ENCODE measurements around the gene CIB4.

Gene CIB4

DNA sequence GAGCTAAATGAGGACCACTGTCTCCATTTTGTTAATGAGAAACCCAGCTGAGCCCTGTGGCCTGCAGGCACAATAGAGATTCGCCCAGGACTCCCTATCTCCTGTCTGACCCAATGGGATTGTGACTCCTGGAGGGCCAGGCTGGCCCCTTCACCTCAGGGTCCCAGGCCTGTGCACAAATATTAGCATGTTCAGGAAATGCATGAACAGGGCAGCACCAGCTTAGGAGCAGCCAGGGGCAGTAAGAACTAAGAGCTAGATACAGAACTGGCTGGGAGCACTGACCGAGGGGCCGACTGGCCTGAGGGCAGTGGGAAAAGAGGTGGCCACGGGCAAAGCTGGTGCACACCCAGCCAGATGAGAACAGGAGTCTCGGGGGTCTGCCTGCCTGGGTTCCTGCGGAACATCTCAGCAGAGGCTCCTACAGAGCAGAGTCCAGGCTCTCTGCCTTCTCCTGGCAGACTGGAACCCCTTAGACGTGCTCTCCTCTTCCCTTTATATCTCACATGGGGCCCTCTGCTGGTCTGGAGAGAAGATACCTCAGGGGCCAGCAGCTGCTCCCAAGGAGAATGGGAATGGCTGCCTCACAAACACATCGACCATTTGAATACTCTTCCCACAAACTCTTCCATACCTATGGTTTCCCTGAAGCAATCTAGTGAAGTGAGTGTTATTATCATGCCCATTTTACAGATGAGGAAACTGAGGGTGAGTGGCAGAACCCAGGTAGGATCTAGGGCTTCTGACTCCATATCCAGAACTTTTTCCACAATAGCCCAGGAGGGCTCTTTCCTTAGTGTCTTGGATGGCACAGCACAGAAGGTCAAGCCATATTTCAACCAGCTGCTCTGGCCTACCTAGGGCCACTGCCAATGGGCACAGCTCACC lies 85.7 kb downstream of the CIB4 start:
- no peak for DNase-seq (ENCODE audit: low read depth in 1 of 2, low spot score in 1 of 2)

DNA sequence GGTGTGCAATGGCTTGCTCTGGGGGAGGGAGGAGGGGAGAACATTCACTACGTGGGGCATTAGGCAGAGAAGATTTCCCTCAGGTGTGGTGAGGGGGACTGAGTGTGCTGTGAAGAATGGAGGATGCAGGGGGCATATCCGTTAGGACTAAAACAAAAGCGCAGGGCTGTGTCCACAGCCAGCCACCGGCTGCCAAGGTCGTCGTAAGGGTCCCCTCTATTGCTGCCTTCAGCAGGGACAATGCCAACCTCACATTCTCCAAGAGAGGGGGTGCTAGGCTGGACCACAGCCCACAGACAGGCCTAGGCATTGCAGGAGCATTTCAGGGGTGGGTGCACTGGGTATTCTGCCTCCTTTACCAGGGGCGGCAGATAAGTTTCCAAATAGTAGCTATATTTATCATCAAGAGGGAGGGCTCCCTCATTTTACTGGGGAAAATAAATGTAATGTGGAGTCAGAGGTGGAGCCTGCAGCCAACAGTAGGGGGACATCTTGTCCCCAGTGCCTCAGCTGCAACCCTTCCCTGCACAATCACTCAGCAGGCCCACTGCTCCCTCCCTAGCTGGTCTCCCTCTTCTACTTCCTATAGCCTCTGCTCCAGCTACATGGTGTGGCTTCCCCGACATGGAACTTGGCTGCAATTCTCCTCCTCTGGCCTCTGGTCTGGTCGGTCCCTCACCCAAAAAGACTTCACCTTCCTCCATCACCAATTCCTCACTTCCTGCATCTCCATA lies 88.4 kb downstream of the CIB4 start:
- DNase-seq (ENCODE audit: low read depth in 1 of 2, low spot score in 1 of 2): no peak

DNA sequence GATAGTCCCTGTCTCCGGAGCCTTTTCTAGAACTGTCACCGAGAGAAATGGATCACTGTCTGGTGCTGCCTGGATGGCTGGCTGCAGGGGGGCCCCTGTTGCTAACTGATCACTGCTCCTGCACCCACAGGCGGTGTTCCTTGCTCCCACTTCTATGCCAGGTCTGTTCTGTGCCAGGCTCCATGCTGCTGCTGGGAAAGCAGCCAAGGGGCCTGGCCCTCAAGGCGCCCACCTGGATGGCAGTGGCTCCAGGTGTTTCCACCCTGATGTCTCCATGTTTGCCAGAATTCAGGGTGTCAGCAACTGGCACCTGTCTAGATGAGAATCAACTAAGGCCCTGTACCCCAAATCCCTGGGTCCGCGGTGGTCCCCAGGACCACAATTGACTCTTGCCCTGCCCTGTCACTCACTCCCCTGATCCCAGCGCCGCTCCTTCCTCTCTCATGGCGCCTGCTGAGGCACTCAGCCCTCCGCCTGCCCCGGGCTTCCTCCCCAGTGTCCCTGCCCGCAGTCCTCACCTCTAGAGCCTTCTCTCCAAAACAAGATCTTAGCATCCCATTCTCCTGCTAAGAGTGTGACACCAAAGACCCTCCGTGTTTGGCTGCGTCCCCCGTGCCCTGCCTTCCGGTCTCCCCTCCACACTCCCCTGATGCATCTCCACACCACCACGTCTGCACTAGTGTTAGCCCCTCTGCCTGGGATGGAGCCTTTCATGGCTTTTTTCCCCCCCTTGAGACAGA lies 90.7 kb downstream of the CIB4 start:
- no peak for DNase-seq (ENCODE audit: low read depth in 1 of 2, low spot score in 1 of 2)

DNA sequence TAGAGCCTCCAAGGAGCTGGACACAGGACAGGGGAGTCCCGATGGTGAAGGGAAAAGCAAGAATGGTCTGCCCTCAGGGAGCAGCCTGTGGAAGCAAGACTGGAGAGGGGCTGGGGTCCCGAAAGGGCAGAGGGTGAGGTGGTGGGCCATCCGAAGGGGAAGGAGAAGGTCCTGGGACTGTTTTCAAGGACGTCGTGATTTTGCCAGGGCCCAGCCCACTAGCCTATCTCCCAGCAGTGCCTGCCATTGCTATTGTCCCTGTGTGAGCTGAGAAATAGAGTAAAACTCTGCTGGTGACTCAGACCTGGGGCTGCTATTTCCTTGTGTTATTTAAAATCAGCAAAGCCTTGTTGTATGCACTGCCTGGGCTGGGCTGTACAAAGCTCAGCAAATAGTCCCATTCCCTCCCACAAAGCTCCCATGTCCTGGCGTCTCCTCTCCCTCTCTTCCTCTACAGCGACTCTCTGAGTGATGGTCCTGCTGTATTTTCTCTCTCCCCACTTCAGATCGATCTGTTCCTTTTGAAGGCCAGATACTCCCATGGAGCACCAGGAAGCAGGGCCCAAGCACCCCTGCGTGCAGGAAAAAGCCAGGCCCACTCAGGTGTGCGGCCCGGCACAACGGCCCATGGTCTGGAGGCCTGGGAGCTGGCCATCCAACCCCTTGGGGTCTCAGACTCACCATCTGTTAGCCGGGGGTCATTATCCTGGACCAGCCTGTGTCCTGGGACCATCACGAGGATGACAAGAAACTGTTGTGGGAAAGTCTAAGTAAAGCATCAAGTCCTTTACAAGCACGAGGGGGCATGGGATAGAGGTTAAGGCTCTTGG lies 98.3 kb downstream of the CIB4 start:
- DNase-seq (ENCODE audit: low read depth in 1 of 2, low spot score in 1 of 2): no peak

DNA sequence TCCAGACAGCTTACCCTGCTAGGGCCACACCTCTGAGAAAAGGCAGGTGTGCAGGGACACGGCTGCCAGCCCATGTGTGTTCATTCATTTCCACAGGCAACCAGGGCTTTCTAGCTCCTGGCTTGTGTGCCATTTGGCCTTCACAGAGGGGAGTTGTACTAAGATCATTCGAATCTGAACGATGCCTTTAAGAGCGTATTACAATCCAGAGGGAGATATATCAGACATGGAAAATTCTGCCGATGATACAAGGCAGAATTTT lies 99.0 kb downstream of the CIB4 start:
- no peak for DNase-seq (ENCODE audit: low read depth in 1 of 2, low spot score in 1 of 2)

DNA sequence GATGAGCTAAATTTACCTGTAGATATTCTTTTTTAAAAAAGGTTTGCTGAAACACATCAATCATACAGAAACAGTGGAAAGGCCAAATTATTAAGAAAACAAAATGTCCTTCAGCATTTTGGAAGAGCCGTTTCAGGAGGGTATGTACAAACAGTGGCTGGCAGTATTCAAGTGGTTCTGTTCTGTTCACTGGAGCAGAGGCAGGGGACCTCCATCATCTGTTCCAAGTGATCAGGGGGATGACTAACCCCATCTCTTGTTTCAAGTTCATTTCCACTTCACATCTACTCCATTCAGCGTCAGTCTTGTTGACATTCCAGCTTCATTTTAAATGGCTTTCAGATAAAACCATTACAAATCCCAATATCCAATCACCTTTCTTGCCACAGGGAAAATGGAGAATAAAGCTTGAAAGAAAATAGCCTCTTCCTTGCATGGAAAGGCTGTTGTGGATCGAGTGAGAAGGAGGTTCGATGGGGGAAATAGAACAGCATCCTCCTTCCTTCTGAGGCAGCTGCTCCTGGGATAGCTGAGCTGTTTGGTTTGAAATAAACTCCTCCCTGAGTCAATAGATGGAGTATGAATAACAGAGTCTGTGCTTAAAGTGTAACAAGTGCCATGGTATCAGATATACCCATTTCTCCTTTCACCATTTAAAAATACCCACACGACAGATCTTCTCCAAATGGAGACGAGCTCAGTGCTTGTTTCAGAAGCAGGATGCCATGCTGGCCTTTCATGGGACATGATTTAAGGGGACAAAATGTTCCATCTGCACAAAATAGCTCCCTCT lies 99.6 kb downstream of the CIB4 start:
- DNase-seq (ENCODE audit: low read depth in 1 of 2, low spot score in 1 of 2): no peak

DNA sequence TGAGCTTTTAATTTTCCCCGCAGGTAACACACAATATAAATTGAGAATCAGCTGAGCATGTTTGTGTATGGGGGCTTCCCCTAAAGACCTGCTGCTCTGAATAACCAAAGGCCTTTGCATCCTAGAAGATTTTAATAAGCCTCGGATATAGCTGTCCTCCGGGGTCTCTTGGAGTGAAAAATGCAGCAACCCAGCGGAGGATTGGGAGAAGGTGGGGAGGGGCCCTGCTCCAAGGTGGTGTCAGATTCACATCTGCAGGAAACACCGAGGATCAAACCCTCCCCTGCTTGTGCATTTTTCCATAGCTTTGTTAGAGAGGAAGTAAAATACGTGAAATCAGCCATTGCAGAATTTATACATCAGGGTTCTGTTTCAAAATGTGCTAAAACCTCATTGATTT lies 100.2 kb downstream of the CIB4 start:
- DNase-seq (ENCODE audit: low read depth in 1 of 2, low spot score in 1 of 2): no peak

DNA sequence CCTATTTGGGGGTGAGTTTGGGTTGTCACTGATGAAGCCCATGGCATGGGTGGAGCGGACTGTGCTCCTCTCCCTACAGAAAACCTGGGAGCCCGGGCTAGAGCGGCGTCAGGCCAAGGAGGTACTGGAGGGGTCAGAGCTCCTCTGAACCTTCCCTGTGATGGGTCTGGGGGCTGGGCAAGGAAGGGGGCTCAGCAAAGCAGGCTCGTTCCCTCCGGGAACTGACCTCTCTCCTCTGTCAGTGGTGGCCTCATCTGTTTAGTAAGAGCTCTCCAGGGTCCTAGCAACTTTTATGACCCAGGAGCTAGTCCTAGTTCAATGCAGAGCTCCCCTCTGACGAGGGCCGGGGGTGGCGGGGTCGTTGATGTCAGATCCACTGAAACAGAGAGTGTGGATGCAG lies 100.9 kb downstream of the CIB4 start:
- no peak for DNase-seq (ENCODE audit: low read depth in 1 of 2, low spot score in 1 of 2)

DNA sequence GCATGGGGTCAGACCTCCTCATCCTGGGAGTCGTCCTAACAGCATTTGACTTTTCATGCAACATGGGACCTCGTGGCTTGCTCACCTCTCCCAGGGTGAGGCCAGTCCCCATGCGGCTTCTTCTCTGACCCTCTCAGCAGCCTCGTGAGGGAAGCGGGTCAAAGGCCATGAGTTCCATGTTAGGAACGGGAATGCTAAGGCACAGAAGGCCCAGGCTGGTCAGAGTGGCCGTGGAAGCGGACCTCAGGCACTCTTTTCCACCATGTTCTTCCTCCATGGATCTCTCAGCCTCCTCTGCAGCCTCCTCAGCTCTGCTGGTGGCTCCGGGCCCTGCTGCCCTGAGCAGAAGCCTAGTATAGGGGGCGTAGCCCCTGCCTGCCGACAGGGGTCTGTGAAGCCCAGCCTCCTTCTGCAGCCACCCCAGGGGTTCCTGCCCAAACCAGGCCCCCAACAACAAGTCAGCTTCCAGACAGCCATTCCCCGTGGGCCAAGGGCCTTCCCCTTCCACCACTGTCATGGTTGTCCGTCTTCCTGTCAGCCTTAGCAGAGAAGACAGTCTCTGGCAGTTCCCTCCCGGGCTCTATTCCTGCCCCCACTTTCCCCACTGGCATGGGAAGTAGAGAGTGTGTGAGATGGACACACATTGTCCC lies 103.2 kb downstream of the CIB4 start:
- DNase-seq (ENCODE audit: low read depth in 1 of 2, low spot score in 1 of 2): no peak

DNA sequence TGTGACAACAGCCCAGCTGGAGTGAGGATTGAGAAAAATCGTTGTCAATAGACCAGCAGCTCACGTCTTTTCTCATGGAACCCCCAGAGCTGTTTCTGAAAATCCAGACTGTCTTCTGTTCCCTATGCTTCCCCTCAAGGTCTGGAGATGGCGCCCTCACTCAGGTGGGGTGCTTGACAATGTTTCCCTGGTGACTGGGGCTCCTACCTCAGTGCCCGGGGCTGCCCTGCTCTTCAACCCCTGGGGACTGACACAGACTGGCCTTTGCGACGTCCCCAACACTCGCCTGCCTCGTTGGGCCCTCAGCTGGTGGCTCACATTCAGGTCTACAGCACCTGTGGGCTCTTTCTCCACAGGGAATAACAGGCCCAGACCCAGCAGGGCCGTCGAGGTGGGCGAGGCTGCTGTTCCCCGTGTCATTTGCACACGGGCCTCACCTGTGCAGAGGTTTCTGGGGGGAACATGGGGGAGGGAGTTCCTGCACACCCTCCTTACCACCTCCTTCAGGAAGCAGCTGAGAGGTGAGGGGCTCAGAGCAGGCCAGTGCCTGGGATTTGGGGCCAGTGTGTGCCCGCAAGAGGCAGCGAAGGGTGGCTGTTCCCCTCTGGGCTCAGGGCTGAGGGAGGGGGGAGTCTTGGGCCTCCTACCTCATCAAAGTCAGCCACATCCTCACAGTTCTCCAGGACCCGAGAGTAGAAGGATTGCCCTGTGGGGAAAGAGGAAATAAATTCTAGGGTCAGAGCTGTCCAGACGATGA lies 103.9 kb downstream of the CIB4 start:
- DNase-seq (ENCODE audit: low read depth in 1 of 2, low spot score in 1 of 2): no peak

DNA sequence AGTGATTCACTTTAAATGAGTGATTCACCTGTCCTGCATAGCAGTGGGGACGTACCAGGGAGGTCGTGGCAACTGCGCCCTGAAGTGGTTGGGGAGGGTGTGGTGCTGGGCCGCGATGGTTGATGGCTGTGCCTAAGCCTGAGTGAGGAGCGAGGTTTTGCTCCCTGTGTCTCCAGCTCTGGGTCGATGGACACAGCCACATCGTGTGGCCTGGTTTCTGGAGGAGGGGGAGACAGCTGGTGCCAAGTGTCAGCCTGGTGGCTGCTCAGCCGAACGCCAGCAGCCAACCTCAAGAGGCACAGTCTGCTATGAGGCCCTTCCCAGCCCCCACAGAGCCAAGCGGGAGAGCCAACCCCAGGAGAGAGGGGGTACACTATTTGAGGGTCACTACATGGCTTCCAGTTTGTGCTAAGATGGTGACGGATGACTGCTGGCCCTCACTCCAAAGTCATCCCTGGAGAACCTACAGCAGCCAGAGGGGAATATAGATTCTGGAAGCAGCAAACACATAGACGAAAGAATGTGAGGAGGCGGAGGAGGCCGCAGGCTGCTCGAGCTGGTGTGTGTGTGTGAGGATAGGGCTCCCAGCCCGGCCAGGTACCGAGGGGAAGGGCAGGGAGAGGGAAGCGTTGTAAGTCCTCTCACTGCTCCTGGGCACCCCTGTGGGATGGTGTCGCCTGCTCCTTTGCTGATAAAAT lies 104.6 kb downstream of the CIB4 start:
- DNase-seq (ENCODE audit: low read depth in 1 of 2, low spot score in 1 of 2): no peak

DNA sequence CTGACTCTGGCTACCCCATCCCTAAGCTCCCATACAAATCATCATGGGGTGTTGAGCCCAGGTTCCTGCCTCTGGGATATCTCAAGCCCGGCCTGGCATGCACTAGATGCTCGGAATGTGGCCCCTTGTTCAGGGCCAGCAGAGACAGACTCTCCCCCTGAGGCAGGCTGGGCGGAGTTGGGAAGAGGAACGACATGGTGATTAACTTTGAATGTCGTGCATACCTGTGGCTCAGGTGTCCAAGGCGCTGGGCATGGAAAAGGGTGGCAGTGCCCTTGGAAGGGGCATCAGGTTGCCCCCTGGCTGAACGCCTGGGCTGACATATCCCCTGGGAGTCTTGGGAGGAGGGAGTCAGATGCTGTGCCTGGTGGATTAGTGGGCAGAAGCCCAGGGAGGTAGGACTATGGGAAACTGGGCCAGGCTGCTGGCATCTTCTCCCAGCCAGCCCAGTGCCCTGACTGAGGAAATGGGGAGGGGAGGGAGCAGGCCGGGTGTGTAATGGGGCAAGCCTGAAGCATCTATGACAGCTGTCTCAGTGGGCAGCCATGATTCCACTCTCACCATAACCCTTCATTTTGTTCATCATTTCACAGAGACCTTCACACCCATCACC lies 105.4 kb downstream of the CIB4 start:
- DNase-seq (ENCODE audit: low read depth in 1 of 2, low spot score in 1 of 2): no peak

DNA sequence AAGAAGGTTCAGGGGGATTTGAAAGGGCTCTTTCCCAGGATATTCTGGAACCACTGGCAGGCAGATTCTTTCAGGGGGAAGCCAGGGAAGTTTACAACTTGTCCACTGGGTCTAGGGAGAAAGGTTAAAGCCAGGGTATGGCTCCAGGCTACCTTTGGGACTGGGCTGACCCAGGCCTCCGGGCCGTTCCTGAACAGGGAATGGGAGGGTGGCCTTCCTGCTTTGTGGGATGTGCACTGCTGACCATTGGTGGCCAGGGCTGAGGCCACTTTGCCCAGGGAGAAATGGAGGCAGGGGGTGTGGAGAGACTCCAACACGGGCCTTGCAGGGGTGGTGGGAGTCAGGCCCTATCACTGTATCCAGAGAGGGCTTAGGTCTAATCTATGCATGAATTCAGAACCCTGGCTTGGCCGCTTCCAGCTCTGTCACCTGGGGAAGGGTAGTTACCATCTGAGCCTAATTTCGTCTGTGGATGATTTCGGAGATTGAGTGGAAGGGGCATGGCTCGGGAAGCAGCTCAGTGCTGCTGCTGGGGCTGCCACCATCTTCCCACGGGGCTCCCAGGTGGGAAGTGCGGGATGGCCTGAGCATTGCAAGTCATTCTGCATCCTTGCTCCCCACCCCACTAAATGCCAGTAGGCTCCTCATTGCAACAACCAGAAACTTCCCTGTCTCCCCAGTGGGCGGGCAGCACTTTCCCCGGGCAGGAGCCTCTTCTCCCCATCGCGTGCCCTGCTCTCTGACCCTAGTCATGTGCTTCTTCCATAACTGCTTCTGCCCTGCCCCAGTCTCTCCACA lies 106.1 kb downstream of the CIB4 start:
- DNase-seq (ENCODE audit: low read depth in 1 of 2, low spot score in 1 of 2): no peak

DNA sequence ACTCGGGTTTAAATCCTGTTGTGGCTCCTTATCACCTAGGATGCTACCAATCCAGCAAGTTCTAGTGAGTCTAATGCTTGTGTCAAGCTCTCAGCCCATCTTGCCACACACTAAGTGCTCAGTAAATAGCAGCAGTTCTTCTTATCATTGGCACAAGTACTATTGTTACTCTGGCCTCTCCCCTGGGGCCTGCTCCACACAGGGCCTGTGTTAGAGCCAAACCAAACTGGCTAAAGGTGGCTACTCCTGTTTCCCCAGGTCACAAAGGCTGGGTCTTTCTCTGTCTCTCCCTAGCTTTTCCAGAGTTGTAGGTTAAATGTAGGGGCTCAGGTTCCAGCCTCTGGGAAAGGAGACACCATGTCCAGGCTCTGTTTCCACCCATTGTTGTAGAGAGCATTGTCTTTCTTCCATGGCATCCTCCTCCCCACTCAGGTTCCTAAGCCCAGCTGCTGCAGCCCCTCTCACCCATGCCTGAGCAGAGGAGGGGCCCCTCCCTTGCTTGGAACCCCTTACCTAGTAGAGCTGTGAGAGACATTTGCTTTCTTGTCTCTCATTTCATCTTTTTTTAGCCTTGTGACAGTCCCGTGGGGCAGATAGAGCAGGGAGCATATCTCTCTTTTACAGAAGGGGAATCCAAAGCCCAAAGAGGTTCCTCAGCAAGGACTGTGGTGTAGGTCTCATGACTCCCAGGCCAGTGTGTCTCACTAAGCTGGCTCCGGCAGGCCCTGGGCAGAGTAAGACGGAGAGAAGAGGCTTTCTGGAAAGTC lies 106.9 kb downstream of the CIB4 start:
- DNase-seq (ENCODE audit: low read depth in 1 of 2, low spot score in 1 of 2): no peak

DNA sequence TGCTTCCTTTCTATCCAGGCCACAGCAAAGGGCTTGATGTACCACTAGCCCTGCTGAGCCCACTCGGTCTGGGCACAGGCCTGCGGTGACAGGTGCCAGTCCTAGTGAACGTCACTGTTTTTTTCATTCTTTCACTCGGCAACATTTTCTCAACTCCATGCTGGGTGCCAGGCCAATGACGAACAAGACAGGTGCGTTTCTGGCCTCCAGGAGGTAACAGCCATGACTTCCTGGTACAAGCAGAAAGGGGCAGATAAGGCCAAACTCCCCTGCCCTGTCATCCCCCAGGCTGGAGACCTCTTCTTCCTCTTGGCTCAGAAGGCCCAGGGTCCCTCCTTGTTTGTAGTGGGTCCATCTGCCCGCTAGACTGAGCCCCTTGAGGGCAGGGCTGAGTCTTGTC lies 107.5 kb downstream of the CIB4 start:
- no peak for DNase-seq (ENCODE audit: low read depth in 1 of 2, low spot score in 1 of 2)

Data from activated T-helper 1 cell treated with anti-CD3 and anti-CD28 coated beads, Interleukin-2, amount 50 U/mL, for 16 hours (primary cell).